GM21723 (cell line): ENCODE measurements around the gene ZEB2.

Experiments used
- ATAC-seq: cut with Tn5 transposase; IDR thresholded peaks from one replicate; pipeline ENCODE4 v1.9.1; 2021; ENCODE audit warnings: mild to moderate bottlenecking, moderate library complexity; ENCODE audit not compliant: unreplicated experiment

Gene ZEB2

DNA sequence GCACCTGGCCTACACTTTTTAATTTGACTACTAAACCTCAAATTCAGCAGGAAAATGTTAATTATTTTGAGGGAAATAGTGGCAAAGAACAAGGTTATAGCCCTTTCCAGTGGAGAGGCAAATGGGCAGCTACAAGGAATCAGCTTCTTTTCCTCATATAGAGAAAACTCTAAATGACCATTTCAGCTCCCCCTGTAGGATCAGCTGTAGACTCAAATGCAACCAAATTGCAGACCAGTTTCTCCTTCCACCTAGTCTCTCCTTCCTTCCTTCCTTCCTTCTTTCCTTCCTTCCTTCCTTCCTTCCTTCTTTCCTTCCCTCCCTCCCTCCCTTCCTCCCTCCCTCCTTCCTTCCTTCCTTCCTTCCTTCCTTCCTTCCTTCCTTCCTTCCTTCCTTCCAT lies 158.2 kb downstream of the ZEB2 start:
- no peak for ATAC-seq

DNA sequence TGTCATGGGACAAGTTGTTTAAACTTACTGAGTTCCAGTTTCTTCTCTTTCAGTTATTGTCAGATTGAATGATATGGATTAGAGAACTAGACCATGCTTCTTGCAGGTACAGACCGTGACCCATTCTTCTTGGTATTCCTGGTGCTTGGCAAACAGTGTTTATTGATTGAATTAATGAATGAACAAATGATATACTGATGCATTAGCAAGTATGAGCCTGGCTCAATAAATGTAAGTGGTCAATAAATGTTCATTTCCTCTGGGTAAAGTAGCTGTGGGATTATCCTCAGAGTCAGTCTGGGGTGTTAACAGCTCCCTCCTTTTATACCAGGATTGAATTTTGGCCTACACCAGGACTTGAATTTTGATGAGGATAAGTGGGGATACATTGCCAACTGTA lies 160.2 kb downstream of the ZEB2 start:
- ATAC-seq = no peak

DNA sequence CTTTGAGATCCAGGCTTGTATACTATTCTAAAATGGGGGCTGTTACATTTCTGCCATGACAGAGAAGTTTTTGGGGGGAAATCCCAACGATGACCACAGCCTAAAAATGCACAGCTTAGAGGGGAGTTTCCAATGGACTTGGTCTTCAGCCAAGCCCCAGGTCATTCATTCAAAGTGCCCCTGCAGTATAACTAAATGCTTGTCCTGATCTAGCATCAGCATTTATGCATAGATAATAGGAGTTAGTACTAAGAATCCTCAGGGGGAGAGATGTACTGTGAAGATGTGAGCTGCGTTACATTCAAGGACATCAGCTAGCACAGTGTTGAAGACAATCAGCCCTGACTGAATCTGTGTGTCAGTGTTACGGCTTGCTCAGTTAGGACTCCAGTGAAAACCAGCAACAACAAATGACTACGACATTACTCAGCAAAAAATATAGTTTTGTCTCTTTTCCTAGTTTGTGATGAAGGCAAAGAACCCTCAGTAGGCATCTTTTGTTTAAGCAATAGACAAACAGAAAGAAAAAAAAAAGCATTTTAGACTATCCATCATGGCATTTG lies 160.9 kb downstream of the ZEB2 start:
- peak; percentile 56 for ATAC-seq

DNA sequence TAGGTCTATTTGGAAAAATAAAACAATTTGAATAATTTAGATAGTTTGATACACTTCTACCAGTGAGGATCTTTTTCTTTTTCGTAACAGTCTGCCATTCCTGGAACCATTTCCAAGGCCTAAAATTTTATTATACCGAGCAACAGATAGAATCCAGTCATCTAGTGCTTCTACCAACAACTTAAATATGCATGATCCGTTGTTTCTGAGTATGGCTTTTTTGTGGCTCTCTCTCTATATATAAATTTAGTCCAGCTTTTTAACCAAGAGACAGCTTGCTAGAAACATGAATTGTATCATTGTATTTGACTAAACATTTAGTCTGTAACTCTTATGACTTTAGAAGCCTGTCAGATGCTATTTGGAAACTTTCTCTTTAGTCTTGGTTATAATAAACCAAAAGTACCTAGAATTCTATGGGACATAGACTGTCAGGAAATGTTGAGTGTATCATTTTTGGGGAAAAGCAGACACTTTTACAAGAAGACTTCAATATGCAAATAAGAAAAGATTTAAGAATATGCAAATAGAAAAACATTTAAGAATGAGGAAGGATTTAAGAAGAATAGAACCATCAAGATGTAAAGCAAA lies 161.4 kb downstream of the ZEB2 start:
- peak; percentile 16 for ATAC-seq

DNA sequence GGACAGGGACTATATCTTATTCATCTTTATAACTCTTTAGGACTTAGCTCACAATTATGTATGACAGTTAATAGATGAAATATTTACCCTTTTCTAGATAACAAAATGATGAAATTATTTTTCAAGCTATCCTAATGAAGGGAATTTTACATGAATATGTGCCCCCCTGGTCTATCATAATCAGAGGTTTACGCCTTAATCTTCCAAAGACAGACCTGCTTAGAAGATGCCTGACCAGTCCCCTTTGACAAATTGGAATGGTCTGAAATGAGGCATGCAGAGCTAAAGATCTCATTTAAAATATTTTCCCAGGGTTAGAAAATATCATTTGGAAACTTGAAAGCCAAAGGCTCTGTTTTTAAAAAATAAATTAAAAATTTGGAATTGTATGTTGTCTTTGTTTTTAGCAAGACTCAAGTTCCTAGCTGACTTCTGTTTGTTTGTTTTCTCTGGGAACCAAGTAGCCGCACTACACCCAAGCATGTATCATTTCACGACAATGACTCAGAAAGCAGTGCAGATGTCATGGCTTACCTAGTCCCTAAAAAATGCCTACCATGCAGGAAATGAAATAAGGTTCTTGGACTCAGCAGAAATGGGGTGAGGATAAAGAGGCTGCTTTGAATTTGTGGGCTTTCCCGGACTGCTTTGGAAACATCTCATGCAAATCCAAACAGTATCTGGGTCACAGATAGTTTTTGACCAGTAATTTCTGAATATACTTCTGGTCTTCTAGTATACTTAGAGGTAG lies 162.1 kb downstream of the ZEB2 start:
- peak; percentile 77 for ATAC-seq

DNA sequence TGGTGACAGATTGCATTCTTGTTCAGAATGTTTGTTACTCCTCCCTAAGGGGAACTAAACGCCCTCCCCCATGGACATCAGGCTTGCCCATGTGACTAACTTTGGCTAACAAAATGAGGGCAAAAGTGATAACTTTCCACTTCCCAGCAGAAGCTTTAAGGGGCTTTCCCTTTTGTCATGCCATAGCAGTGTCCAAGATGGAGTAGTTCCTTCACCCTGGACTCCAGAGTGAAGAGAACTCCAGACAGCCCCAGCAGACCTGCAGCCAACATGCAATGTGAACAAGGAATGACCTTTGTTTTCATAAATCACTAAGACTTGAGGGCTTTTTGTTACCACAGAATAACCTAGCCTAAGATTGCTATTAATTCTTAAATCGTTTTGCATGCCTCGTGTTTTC lies 163.5 kb downstream of the ZEB2 start:
- no peak for ATAC-seq

DNA sequence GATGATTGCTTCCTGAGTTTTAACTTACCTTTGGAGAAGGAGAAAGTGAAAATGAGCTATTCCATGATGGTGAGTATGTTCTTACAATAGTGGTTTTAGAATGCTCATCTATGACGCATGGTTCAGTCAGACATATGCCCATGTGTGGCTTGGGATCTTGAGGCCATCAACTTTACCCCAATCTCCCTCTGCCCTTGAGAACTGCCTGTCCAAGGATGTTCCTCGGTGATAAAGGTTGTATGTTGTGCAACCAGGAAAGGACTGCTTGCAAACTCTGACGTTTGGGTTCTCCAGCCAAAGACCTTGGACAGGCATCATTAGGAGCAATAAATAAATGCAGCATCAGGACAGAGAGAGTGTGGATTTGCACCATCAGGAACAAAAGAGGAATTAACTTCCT lies 165.0 kb downstream of the ZEB2 start:
- ATAC-seq = no peak

DNA sequence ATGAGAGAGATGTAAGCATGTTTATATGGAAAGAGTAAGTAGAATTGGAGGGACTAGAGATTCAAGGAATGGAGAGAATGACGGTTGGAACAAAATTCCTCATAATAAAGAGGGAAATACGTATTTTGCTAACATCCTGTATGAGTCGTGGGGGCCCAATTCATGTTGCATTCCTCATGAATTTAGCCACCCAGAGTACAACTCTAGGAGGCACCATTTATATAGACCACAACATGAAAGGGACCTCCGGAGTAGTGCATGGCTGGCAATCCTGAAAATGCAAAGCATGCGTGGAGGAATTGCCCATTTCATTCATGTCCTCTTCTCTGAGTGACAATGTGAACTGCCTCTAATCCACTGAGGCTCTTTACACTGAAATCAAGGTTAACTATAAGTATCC lies 168.2 kb downstream of the ZEB2 start:
- ATAC-seq = no peak

DNA sequence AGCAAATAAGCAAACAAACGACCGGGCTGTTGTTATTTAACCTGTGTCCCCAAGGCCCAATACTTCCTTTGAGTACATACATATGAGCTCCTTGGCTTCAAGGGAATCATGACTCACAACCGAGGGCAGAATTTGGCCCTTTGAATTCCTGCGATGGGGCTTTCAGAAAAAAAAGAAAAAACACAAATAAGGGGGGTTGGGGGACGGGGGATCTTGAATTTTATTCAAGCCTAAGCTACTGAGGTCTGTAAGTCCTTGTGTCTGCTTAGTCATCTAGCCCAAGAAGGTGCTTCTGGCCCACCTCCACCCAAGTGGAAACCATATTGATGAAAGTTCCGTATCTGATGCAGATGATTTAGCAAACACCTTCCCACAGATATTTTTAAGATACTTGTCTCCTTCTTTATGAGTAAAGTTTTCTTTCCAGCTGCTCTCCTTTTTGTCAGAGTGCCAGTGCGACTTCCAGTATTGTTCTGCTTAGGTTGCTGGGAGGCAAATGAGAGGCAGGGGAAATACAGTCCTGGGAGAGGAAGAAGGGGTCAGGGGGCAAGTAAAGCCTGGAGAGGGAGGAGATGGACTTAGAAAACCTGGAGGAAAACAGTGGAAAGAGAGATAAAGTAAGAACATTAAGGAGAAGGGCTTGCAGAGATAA lies 169.6 kb downstream of the ZEB2 start:
- ATAC-seq = no peak

DNA sequence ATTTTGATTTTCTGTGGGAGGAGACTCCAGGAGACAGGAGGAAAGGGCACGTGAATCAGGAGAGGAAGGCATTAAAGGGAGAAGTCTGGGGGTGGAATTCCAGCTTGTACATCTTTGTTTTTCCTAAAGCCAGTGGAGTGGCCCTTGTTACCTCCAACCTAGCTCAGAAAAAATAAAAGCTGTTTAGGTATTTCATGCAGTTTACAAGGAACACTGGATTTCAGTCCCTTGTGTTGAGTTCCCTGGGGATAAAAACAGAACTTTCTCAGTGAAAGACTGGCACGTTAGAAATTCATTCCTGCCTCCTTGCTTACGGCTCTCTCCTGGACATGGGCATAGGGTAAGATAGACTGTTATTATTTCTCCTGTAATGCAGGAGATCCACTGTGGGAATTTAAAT lies 170.2 kb downstream of the ZEB2 start:
- ATAC-seq = no peak

DNA sequence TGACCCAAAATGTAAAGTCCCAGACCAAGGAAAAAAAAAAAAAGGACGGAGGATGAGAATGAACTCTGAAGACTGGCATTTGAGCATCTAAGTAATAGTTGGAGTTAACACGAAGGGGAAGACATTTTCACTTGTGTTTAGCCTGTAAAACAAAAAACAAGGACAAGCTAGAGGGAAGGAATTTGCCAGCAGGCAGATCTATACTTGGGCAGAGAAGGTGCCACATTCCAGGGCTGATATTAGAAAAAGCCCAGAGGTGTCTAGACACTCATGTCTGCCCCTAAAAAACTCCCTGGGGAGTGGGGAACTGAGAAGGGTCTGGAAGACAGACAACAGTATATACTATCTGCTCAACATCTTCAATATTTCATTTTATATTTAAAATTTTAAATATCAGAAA lies 171.1 kb downstream of the ZEB2 start:
- no peak for ATAC-seq

DNA sequence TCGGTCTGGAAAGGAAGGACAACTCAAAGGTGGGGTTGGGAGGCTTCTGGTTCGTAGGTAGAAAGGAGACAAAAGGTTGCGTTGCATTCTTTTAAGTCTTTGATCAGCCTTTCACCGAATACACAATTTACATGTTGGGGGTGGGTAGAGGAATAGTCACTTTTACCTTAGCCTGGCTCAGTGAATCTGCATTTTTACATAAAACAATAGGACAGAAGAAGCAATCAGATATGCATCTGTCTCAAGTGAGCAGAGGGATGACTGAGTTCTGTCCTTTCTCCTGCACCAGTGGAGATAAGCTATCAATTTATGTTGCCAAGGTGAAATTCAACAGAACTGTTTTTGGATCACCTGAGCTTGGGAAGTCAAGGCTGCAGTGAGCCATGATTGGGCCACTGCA lies 173.7 kb downstream of the ZEB2 start:
- ATAC-seq = no peak

DNA sequence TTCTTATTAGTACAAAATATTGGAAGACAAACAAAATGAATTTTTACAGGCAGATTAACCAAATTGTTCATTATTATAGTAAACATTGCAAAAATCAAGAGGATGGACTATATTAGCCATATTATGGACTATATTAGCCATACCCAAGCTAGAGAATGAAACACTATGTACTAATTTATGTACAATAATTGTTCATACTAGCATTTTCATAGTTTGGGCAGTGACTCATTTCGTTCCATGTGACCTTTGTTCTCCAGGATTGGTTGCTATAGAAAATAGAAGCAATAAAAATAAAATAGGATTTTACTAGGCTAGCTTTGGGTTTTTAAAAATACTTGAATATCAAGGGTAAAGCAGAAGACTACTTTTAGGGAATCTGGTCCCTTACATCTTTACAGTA lies 176.8 kb downstream of the ZEB2 start:
- no peak for ATAC-seq

DNA sequence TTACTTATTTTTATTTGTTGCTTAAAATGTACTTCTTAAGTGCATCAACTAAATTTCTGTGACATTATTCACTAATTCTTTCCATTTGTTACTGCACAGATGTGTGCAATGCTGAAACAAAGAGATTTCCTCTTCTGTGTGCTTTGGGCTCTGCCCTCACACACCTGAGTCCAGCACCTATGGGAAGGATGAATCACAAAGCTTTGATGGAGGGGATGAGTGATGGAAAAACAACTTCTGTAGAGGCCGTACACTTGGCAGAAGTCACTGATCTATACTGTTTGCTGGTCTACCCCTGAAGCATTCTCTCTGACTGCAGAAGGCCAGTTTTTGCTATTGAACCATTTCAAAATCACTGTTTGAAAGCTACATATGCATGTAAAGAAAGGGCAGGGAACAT lies 178.4 kb downstream of the ZEB2 start:
- no peak for ATAC-seq

DNA sequence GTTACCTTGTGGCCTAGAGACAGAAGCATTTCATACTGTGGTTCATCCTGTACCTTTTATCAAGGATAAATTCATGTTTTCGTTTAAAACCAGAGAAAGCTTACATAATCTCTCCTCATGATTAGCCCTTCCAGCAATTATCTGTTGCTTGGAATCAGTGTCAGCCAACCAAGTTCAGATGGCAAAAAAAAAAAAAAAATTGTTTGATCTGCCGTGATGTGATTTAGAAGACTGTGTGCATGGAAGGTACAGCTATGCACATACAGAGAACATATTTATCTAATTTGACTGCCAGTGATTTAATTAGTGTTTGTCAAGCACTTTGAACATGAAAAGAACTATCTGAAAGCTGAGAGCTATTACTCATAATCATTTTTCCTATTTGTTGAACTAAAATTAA lies 180.9 kb downstream of the ZEB2 start:
- ATAC-seq = no peak

DNA sequence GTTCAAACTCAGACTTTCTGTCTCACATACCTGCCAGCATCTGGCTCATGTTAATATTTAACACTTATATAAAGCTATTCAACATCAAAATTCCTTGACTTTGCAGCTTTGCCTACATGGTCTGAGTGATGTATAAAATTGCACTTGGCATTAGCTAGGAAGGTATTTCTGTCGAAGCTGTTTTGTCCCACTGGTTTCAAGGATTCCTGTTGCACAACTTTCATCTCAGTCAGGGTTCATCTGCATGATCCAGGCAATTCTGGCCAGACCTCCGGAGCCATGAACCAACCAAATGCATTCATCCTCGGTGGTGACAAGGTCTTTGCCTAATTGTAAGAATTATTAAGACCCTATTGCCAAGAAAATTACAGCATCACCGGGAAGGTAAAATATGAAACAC lies 185.4 kb downstream of the ZEB2 start:
- ATAC-seq = no peak
